NB4 (cell line): Measurements from ENCODE around the gene SLC45A1.

Source experiments
- CTCF ChIP-seq: IDR thresholded peaks from one replicate; pipeline ENCODE4 v1.5.1; 2012; ENCODE audit warnings: low read depth, low read length
- TF ChIP-seq, protein P1 (sequence below): IDR thresholded peaks from 2 replicates; pipeline ENCODE4 v1.6.1; 2011; ENCODE audit warnings: low read depth, low read length

DNA sequence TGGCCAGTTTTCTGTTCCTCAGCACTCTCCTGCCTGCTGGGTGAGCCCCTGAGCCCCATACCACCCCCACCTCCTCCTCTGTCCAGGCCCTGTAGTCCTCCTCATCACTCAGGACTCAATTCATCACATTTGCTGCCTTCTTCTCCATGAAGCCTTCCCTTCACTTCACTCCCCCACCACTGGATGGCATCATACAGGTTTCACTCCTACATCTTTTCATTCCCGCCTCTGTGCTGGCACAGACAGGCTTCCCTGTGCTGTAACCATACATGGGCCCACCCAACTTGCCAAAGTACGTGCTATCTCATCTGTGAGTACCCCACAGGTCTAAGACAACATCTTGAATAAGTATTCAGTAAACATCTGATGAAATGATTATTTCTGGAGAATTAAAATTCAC, 56.9 kb downstream of the SLC45A1 start:
- TF ChIP-seq CTCF: peak; percentile 30
- TF ChIP-seq, protein P1, sequence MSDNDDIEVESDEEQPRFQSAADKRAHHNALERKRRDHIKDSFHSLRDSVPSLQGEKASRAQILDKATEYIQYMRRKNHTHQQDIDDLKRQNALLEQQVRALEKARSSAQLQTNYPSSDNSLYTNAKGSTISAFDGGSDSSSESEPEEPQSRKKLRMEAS: no peak
